HG03039 (cell line): ENCODE data around the gene LMO7.
"Not testable (repeated sequence)": the region's sequence is repeated elsewhere in the genome, so short reads cannot be mapped to it uniquely, and the experiment has no call there.

Experiments used
- ATAC-seq: cut with Tn5 transposase; IDR thresholded peaks from one replicate; pipeline ENCODE4 v1.9.1; 2021; ENCODE audit warnings: mild to moderate bottlenecking, moderate library complexity; ENCODE audit not compliant: unreplicated experiment

The LMO7 gene

DNA sequence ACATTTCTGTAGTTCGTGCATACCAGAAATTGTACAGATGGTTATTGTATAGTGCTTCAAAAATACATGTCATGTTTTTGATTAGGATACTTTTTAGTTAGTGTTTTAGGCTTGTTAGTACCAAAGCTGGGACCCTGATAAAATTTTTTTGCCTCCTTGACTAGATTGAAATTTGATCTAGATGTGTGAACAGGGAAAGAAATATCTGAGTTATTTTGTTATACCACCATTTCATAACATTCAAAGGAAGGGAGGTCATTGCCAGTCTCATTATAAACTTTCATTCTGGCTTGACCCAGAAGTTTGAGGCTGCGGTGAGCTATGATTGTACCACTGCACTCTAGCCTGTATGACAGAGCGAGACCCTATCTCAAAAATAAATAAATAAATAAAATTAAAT lies 9.0 kb downstream of the LMO7 start:
- ATAC-seq = no peak

DNA sequence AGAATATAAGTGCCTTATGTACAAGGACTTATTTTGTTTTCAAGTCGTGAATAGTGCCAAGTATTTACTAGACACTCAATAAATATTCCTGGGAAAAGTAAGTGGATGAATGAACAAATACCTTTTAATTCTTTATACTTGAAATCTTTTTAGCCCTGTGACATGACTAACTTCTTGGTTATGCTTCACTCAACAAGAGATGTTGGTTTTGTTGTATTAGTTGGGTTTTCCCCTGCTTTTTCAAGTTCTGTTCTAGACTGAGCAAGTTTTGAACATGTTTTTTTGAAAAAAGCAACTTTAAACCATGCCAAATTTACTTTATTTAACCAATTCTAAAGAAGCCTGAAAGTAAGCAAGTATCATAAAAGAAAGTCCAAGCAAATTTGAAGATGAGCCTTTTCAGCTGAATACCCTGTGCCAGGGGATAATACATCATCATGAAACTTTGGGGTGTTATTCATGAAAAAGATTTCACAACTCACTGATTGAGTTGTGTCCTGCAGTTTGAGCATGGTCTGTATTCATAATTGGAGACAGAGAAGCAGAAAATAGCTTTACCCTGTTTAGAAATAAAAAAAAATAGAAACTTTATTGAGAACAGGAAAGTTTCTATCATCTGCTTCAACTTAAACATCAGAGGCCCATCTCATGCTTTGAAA lies 11.1 kb downstream of the LMO7 start:
- ATAC-seq = peak; percentile 84

DNA sequence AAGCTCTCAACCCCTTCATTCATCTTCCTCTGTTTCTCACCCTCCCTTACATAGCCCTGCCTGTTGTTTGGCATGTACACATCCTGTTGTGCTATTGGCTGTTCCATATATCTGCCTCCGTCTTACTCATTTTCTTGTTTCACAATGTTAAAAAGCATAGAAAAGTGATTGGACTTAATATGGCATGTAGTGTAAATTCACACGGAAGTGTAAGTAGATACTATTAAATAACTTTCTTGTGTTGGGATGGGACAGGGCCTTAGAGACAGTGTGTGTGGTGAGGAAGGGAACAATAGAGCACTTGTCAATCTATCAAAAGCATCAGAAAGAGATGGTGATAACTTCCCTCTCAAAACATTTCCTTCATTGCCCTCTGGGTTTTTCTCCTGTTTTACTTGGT lies 12.3 kb downstream of the LMO7 start:
- ATAC-seq = no peak

DNA sequence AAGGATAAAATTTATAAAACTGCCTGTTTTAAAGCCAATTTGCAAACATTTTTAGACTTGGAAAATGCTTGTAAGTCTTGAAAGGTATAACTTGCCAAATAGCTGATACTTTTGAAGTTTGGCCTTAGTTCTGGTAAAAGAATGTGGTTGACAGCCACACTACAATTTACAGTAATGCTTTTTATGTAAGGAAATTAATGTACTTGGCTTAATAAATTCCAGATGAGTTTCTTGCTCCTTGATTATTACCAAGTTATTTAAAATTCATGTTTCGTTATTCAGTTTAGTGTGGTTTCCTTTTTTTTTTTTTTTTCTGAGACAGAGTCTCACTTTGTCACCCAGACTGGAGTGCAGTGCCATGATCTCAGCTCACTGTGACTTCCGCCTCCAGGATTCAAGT lies 14.9 kb downstream of the LMO7 start:
- ATAC-seq = no peak

DNA sequence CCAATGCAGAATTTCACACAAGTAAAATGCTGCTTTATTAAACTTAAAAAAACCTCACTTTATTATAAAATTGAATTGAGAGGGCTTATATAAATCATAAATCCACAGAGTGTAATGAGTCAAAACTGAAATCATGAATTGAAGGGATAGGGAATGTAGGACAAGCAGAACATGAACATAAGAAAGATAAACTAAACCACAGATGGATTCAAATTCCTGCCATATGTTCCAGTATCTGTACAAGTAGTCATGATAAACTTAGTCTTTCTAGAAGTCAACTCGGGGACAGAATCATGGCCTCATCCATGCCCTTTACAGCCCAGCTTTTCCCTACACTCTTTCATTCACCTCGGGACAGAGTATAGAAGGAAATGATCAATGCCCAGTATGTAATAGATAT lies 16.6 kb downstream of the LMO7 start:
- no peak for ATAC-seq

DNA sequence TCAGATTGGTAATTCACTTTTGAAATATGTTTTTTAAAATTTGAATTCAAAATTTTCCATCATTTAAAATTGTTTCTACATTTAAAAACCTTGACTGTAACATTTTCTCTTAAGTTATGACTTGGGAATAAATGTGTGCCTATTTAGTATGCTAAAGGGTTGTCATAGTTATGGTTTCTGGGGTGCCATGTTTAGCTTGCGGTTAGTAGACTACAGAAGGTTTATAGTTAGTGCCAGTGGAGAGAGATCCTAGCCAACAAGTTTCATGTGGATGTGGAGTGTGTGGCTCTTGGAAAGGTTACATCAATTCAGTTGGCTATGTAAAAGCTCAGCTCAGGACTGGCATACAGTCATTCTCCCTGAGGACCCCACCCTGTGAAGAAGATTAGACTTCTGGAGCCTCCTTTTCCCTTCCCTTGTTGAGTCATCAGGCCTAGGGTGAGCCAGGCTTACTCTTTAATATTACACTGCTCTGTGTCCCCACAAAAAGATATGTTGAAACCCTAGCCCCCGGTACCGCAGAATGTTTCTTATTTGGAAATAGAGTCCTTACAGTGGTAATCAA lies 20.4 kb downstream of the LMO7 start:
- no peak for ATAC-seq

DNA sequence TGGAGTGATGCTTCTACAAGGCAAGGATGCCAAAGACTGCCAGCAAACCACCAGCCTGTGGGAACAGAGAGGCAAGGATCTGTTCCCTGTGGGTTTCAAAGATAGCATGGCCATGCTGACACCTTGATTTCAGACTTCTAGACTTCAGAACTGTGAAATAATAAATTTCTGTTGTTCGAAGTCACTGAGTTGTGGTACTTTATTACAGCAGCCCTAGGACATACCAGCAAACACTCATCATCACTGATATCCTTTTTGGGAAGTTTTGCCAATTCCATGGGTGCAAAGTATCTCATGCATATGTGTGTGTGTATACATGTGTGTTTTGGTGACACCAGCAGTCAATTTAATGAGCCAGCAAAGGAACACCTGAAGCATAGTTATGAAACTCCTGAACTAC lies 21.0 kb downstream of the LMO7 start:
- ATAC-seq = no peak

DNA sequence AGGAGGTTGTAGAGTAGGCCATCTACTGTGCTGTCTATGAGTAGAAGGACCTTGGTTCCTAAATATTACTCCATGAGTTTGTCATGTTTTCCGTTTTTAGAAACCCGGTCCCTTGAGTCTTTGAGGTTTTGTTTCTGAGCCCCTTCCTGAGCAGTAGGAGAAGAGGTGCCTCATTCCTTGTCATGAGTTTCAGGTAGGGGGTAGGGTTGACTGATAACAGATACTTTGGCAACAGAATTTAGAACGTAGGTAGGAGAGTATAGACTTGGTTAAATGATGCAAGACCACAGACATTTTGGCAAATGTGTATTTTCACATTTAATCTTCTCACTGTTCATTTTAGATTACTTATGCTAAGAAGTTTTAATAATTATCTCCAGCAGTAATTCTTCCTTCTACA lies 24.6 kb downstream of the LMO7 start:
- no peak for ATAC-seq

DNA sequence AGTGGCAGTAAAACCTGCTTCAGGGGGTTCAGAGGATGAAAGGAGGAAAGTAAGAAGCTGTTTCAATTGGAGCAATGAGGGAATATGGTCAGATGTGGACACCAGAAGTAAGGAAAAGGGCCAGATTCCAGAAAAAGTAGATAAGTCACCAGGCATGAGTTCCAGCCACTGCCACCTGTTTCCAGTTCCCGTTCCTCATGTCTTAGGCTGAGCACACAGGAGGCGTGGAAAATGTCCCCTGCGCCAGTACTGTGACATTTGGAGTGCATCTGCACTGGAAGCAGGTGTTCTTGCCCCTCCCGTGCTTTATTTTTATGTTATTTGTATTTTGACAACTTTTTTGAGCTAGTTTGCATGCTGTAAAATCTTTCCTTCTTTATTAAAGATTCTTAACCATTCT lies 25.3 kb downstream of the LMO7 start:
- ATAC-seq = no peak

DNA sequence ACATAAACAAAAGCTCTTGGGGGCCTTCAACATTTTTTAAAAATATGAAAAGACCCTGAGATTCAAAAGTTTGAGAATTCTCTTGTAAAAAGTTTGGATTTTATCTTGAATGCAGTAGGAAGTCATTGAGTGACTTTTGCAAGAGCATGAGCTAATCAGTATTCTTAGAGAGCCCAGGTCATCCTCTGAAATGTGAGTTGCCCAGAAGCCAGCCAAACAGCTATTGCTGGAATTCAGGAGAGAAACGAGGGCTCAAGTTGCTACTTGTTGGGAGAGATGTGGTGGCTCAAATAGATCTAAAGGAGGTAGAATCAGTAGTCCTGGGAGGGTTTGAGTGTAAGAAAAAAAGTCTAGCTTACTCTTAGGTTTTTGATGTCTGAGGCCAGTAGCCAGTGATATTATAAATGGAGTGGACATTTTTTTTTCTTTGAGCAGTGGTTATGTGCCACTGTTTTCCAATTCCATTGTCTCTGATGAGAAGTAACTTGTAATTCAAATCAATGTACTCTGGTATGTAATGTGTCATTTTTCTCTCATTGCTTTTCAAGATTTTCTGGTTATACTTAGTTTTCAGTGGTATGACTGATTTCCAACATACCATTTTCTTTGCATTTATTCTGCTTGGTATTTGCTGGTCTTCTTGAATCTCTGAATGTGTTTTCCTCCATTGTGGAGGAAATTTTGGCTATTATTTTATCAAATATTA lies 30.7 kb downstream of the LMO7 start:
- ATAC-seq = no peak

DNA sequence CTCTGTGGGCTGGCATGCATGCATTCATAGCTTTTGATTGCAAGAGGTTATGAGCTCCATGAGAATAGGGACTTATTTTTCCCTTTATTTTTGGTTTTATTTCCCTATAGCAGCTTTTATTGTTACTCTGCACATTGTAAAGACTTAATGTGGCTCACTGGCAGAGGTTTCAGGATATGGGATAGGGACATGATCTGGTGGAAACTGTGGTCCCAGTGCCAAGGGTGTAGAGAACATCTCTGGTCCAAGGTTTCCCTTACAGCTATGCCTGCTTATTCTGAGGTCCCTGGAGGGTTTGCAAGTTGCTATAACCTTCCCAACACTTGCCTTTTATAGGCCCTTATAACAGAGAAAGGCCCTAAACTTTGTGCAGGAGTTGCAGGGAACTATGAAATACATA lies 33.6 kb downstream of the LMO7 start:
- ATAC-seq = no peak

DNA sequence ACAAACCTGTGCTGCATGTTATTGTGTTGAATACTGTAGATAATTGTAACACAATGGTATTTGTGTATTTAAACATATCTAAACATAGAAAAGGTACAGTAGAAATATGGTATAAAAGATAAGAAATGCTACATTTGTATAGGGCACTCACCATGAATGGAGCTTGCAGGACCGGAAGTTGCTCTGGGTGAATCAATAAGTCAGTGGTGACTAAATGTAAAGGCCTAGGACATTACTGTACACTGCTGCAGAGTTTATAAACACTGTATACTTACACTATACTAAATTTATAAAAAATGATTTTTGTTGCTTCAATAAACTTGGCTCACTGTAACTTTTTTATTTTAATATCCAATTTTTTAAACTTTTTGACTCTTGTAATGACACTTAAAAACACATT lies 34.4 kb downstream of the LMO7 start:
- no peak for ATAC-seq

DNA sequence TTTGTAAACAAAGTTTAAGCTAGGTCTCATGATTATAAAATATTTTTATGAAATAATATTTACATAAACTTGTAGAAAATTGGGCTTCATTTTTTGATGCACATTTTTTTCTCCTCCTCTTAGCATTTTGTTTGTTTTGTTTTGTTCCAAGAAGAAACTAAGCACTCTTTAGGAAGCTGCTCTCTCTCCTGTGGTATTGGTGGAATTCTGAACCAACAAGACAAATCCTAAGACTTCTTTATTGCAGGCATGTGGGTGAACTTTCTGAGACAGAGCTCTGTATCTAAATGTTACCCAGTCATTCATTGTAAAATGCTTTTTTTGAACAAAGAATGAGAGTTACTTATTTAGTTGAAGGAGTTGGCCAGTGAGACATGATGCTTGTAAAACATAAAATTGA lies 39.3 kb downstream of the LMO7 start:
- no peak for ATAC-seq

DNA sequence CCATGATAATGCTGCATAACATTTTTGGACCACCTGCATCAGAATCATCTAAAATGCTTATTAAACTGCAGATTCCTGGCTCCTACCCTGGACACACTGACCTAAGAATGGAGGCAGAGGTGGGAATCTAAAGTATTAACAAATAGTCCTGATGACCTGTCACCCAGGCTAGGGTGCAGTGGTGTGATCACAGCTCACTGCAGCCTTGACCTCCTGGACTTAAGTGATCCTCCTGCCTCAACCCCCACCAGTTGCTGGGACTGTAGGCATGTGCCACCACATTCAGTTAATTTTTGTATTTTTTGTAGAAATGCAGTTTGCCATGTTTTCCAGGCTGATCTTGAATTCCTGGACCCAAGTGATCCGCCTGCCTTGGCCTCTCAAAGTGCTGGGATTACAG lies 43.3 kb downstream of the LMO7 start:
- no peak for ATAC-seq

DNA sequence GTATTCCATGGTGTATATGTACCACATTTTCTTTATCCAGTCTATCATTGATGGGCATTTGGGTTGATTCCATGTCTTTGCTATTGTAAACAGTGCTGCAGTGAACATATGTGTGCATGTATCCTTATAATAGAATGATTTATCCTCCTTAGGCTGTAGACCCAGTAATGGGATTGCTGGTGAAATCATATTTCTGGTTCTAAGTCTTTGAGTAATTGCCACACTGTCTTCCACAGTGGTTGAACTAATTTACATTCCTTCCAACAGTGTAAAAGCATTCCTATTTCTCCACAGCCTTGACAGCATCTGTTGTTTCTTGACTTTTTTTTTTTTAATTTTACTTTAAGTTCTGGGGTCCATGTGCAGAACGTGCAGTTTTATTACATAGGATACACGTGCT lies 44.1 kb downstream of the LMO7 start:
- ATAC-seq = not testable (repeated sequence)

DNA sequence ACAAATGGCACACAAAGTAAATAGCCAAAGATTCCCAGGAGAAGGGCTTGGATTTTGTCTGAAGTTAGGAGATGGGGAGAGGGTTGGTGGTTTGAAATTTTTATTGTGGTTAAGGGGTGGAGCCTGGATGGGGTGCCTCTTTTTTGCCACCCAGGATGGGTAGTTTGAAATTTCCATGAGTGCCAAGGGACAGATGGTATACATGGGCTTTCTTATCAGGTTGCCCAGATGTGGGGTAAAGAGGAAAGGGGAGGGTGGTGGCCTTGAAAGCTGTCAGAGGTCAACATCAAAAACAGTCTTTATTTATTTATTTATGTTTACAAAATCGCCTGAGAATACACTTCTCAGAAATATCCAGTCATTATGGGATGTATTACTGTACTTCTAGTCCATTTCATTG lies 46.2 kb downstream of the LMO7 start:
- no peak for ATAC-seq

DNA sequence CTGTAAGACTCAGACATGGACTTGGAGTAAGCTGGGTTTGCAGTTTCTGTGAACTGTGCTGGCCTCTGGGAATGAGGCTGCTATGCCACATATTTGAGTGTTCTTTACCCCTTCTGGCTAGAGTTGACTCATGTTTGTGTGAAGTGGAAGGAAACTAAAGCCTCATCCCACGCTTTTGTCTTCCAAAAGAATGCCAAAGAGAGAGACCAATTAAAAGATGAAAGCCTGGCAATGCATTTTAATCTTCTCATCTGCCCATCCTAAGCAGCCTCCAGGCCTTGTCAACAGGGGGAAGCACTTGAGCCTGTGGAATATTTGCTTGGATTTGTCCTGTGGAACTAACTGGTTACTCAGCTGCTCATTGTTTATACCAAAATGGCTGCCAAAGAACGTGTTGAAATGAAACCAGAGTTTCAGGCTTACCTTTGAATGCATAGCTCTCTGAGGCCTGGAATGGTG lies 49.1 kb downstream of the LMO7 start:
- peak; percentile 41 for ATAC-seq

DNA sequence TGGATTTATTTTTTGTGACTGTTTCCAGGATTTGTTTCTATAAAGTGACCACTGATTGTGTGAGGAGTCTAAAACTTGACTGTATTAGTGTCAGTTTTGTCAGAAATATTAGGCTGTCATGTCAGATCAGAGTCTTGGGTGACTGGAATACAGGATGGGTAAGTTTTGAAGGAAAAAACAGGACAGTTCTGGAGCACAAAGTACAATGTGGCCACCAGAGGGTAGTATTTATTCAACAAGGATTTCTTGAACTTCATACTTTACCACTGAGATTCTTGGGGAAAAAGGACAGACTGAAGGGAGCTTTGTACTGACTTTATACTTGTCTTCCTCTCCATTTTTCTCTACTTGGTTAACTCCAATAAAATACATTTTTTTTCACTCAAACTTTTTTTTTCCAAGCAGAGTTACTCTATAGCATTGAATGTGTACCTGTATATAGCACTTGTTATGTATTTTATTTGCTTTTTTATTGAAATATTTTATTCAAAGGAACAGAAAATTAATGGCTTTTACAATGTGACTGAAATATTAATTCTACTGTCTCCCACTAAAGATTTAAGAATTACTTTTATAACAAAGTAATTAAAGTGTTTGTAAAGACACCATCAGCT lies 51.1 kb downstream of the LMO7 start:
- ATAC-seq = no peak

DNA sequence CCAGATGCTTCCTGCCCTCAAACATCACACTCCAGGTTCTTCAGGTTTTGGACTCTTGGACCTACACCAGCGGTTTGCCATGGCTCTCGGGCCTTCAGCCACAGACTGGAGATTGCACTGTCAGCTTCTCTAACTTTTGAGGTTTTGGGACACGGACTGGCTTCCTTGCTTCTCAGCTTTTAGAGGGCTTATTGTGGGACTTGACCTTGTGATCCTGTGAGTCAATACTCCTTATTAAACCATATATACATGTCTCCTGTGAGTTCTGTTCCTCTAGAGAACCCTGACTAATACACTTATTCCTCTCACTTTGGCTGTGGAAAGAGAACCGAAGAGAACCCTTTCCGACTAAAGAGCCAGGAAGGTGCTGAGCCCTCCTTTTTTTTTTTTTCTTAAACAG lies 53.6 kb downstream of the LMO7 start:
- ATAC-seq = no peak

DNA sequence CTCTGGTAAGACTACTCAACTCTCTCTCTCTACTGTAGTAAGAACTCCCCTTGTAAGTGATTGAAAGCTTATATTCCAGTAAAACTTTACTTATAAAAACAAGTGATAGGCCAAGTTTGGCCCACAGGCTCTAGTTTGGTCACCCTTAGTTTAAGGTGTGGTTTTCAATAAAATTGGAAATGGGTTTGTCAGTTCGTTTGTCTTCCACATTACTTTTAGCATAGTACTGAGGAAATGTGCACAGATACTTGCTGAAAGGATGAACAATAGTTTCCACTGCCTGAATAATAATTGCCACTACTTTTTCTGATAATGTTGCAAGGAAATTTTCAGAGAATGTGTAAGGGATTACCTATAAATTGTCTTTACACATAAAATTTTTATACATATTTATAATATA lies 54.5 kb downstream of the LMO7 start:
- no peak for ATAC-seq

DNA sequence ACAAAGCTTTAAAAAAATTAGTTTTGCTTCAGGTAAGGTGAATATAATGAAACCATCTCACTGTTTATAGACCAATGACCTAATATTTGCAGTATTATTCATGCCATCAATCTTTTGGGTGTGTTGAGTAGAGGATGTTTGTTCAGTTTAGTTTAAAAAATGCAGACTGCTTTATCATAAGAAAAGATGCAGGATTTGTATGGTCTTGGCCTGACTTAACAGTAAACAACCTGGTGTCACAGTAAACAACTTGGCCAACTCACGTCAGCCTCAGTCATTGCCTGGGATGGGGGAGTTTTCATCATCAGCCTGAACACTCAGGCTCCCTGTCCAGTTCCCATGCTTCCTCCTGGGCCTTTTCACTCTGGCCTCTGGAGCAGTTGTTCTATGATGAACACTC lies 55.1 kb downstream of the LMO7 start:
- ATAC-seq = no peak

DNA sequence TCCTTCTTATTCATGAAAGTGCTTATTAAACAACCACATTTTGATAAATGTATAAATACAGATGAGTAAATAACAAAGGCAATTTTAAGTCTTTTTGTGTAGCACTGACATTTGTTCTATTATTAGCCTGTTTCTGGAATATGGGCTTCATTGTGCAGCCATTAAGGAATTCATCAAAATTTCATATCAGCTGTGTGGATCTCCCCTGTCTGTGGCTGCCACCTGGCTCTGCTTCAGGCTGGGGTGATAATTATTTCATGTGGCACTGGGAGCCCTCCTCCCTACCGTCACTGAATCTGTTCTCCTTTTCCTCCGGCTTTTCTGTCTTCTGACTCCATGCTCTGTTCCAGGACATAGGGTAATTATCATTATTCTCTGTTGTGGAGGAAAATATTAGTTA lies 57.1 kb downstream of the LMO7 start:
- ATAC-seq = no peak
